ENCODE results near the gene TUSC2. TPM values are rescaled to one million over a fixed set of nuclear protein-coding genes. Genes with fewer than 3 reads are reported as not detected.

TUSC2 gene
- total and polyA plus RNA-seq, 2 of the 8 experiments (the other 6 are each of a cell fraction or from before 2014, with no cell fraction given): 33.3 to 65.4 TPM

DNA sequence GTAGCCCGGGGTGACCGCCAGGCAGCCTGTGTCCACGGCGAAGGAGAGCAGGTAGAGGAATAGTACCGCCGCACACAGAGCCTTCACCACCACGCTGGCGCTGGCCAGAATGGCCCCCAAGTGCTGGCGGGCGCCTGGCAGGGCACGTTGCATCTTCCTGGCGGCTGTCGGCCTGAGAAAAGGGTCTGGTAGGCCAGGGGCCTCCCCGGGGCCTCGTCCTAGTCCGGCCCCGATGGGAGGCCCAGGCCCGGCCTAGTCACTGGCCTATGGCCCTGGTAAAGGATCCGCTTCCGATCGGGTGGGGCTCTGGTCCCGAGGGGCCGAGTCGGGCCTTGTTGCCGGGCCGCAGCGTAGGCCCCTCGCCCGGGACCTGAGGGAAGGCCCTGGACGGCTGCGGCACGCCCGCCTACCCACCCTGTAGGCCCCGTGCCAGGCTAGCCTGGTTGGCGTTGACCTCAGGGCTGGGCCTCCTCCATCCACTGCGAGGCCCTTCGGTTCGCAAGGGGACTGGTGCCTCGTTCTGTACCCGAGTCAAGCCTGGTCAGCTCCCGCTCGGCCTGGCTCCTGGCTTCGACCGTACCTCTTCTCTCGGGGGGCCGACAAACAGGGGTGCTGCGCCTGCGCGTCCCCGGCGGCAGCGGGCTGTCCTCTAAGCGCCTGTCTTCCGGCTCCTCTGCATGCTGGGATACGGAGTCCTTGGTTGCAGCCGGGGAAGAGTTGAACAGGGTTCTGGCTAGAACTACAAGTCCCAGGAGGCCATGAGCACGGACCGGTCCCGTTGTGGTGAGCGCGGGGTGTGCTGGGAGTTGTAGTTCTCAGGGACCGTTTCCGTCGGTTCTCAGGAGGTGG lies 31.1 kb upstream of the TUSC2 start, which contains the start of gene TMEM115 (continued):
- TF ChIP-seq GTF2F1 (IDR thresholded peaks at IDR 0.05; ENCODE audit: borderline replicate concordance, low read depth, low read length): no peak
- TF ChIP-seq GABPA (IDR thresholded peaks at IDR 0.05; ENCODE audit: borderline replicate concordance, insufficient read depth, low read length): peak; percentile 70; the same call in 1 of the 2 replicates
- TF ChIP-seq SAP30 (IDR thresholded peaks at IDR 0.05; ENCODE audit: insufficient read depth, insufficient replicate concordance, low read length): peak; percentile 44
- TF ChIP-seq KDM1A (IDR thresholded peaks at IDR 0.05; ENCODE audit: borderline replicate concordance, low read length): no peak
- TF ChIP-seq BCL11A (IDR thresholded peaks at IDR 0.05; ENCODE audit: low read depth in 2 of 2, low read length in 2 of 2): no peak
- TF ChIP-seq BRCA1 (IDR thresholded peaks at IDR 0.05; ENCODE audit: low read depth, low read length): no peak
- peak; percentile 63 for TF ChIP-seq ASH2L (IDR thresholded peaks at IDR 0.05; ENCODE audit: low read length)
- TF ChIP-seq KDM4A (IDR thresholded peaks at IDR 0.05; ENCODE audit: low read depth, low read length, severe bottlenecking): peak; percentile 63
- TF ChIP-seq SP2 (IDR thresholded peaks at IDR 0.05; ENCODE audit: low read length): no peak
- no peak for TF ChIP-seq TEAD4 (IDR thresholded peaks at IDR 0.05; ENCODE audit: low read depth, low read length)
- TF ChIP-seq CEBPB (IDR thresholded peaks at IDR 0.05; ENCODE audit: low read depth, low read length): no peak
- TF ChIP-seq, protein P1, sequence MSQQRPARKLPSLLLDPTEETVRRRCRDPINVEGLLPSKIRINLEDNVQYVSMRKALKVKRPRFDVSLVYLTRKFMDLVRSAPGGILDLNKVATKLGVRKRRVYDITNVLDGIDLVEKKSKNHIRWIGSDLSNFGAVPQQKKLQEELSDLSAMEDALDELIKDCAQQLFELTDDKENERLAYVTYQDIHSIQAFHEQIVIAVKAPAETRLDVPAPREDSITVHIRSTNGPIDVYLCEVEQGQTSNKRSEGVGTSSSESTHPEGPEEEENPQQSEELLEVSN (IDR thresholded peaks at IDR 0.05): 0 out of 2 replicates have a peak, but pooled peaks have one; percentile 49
- no peak for TF ChIP-seq RFX5 (IDR thresholded peaks at IDR 0.05; ENCODE audit: borderline replicate concordance, low read depth, low read length)
- TF ChIP-seq TBP (IDR thresholded peaks at IDR 0.05; ENCODE audit: low read depth, low read length): peak; percentile 27; the same call in 1 of the 2 replicates
- no peak for TF ChIP-seq MAFK (IDR thresholded peaks at IDR 0.05; ENCODE audit: low read depth, low read length)
- TF ChIP-seq SUZ12 (IDR thresholded peaks at IDR 0.05; ENCODE audit: low read length): no peak
